GM23338 (cell line): ENCODE measurements around the gene CDC14A.

Experiments
- EZH2 ChIP-seq: fragments of 200-600 bp; sonication (generic); IDR thresholded peaks from one replicate; pipeline ENCODE4 v1.8.0; 2017; ENCODE audit warnings: antibody characterized with exemption, mild to moderate bottlenecking, low read depth; ENCODE audit not compliant: unreplicated experiment
- EZH2phosphoT487 ChIP-seq: fragments of 200-600 bp; sonication (generic); IDR thresholded peaks from one replicate; pipeline ENCODE4 v1.8.1; 2018; ENCODE audit warnings: antibody characterized with exemption; ENCODE audit not compliant: unreplicated experiment
- NANOG ChIP-seq: IDR thresholded peaks from 2 replicates; pipeline ENCODE4 v1.6.1; 2016; ENCODE audit warnings: antibody characterized with exemption, borderline replicate concordance
- POLR2AphosphoS5 ChIP-seq: IDR thresholded peaks from 2 replicates; pipeline ENCODE4 v1.6.1; 2016; ENCODE audit warnings: antibody characterized with exemption, low read depth
- REST ChIP-seq: IDR thresholded peaks from one replicate; pipeline ENCODE4 v1.6.1; 2018; ENCODE audit warnings: antibody characterized with exemption; ENCODE audit not compliant: unreplicated experiment
- ZNF114 ChIP-seq: fragments of 250-450 bp; sonication (Bioruptor Pico); IDR thresholded peaks from 2 replicates; pipeline ENCODE4 v1.5.0; 2020; ENCODE audit warnings: mild to moderate bottlenecking, moderate library complexity
- TF ChIP-seq, protein P1 (sequence below), 2 experiments: fragments of 200-600 bp in 1 of 2; sonication (generic) in 1 of 2; conservative IDR thresholded peaks; 2 replicates each; pipeline versions ENCODE4 v1.5.1 to v1.6.1; 2016 to 2017; ENCODE audit warnings: antibody characterized with exemption in 2 of 2, low read depth in 2 of 2, mild to moderate bottlenecking in 2 of 2, moderate library complexity in 1 of 2

GRCh38 chr1:100321506-100321905 lies 30.8 kb upstream of the CDC14A start:
- no peak for TF ChIP-seq REST
- TF ChIP-seq, protein P1, sequence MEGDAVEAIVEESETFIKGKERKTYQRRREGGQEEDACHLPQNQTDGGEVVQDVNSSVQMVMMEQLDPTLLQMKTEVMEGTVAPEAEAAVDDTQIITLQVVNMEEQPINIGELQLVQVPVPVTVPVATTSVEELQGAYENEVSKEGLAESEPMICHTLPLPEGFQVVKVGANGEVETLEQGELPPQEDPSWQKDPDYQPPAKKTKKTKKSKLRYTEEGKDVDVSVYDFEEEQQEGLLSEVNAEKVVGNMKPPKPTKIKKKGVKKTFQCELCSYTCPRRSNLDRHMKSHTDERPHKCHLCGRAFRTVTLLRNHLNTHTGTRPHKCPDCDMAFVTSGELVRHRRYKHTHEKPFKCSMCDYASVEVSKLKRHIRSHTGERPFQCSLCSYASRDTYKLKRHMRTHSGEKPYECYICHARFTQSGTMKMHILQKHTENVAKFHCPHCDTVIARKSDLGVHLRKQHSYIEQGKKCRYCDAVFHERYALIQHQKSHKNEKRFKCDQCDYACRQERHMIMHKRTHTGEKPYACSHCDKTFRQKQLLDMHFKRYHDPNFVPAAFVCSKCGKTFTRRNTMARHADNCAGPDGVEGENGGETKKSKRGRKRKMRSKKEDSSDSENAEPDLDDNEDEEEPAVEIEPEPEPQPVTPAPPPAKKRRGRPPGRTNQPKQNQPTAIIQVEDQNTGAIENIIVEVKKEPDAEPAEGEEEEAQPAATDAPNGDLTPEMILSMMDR (conservative IDR thresholded peaks at IDR 0.05; ENCODE audit: low read depth in 2 of 2), result no peak
- TF ChIP-seq EZH2phosphoT487, result no peak
- TF ChIP-seq NANOG, result no peak
- no peak for TF ChIP-seq EZH2
- no peak for TF ChIP-seq POLR2AphosphoS5
- no peak for TF ChIP-seq ZNF114 (CRISPR knock-in tag)
